K562 (cell line): ENCODE measurements around the gene DYNC1I1. TPM values are rescaled to one million over a fixed set of nuclear protein-coding genes. Genes with fewer than 3 reads are reported as not detected.

Source experiments
- ATAC-seq: fragments of 200-7000 bp; cut with Tn5 transposase; 3 replicates; pipeline ENCODE4 v1.9.1; 2020; ENCODE audit warnings: moderate library complexity
- BruUV-seq: library from RNA; stranded (reverse); fragments of 400-500 nt; replicated peaks from 2 replicates; lab custom pipeline; 2021; lab: Mats Ljungman, UMichigan
- CTCF ChIA-PET: fragments of 300-600 bp; formaldehyde crosslinking; extraction: SDS; loops from one replicate; lab custom pipeline; 2021; ENCODE audit warnings: low intra/inter-chr PET ratio; lab: Yijun Ruan, JAX
- POLR2A ChIA-PET: fragments of 300-600, 350-650 bp; sonication (Branson Sonifier 250); formaldehyde crosslinking; extraction: SDS; loops from one replicate; lab custom pipeline; 2021; ENCODE audit warnings: antibody characterized with exemption, inconsistent platforms; lab: Yijun Ruan, JAX
- DNase-seq, 4 experiments: peaks; one replicate each; pipeline versions ENCODE4 v3.0.0 to v3.0.0-alpha.2; 2011 to 2018; ENCODE audit warnings: low spot score in 3 of 4, mixed read lengths in 3 of 4; ENCODE audit errors: extremely low read depth in 1 of 4
- FAIRE-seq: peaks from 2 replicates; lab custom pipeline; 2011; peaks lifted over from hg19 to GRCh38; lab: Jason Lieb, UNC
- H2AFZ ChIP-seq: 2 replicates; pipeline ENCODE4 v1.6.0; 2011; ENCODE audit warnings: low read depth, low read length, control low read depth, inconsistent platforms
- H3K27ac ChIP-seq: fragments of 200-600 bp; 3 replicates; pipeline ENCODE4 v1.8.0; 2011; ENCODE audit warnings: low read depth, mild to moderate bottlenecking, control low read depth, inconsistent platforms, low read length, moderate library complexity, mixed read lengths; ENCODE audit errors: extremely low read depth
- H3K27me3 ChIP-seq, 2 experiments: fragments of 300-600 bp in 1 of 2; 2 replicates in 1 of 2; 3 replicates in 1 of 2; pipeline versions ENCODE4 v1.6.0 to v1.8.0; 2011; ENCODE audit warnings: inconsistent platforms in 2 of 2, low read length in 2 of 2, mild to moderate bottlenecking in 1 of 2, mixed read lengths in 1 of 2, moderate library complexity in 1 of 2; ENCODE audit not compliant: control insufficient read depth in 2 of 2, insufficient read depth in 2 of 2
- H3K36me3 ChIP-seq: fragments of 300-600 bp; 3 replicates; pipeline ENCODE4 v1.8.0; 2011; ENCODE audit warnings: mild to moderate bottlenecking, low read length, inconsistent platforms; ENCODE audit not compliant: control insufficient read depth, insufficient read depth
- H3K4me1 ChIP-seq, 2 experiments: fragments of 200-600 bp in 1 of 2; replicated peaks in 1 of 2; 2 replicates in 1 of 2; 3 replicates in 1 of 2; pipeline versions ENCODE4 v1.5.1 to v1.8.0; 2011; ENCODE audit warnings: inconsistent platforms in 2 of 2, low read length in 2 of 2, mild to moderate bottlenecking in 1 of 2, mixed read lengths in 1 of 2, moderate library complexity in 1 of 2; ENCODE audit not compliant: control insufficient read depth in 2 of 2, insufficient read depth in 2 of 2
- H3K4me2 ChIP-seq: 2 replicates; pipeline ENCODE4 v1.6.1; 2011; ENCODE audit warnings: low read length, control low read depth, inconsistent platforms, mixed read lengths; ENCODE audit not compliant: insufficient read depth
- H3K4me3 ChIP-seq: fragments of 200-600 bp; sonication (generic), shearing (Covaris generic); 2 replicates; pipeline ENCODE4 v1.5.1; 2016; ENCODE audit warnings: control low read depth, inconsistent platforms
- H3K79me2 ChIP-seq: fragments of 200-600 bp; 3 replicates; pipeline ENCODE4 v1.8.0; 2011; ENCODE audit warnings: low read length, inconsistent platforms; ENCODE audit not compliant: control insufficient read depth, insufficient read depth
- H3K9ac ChIP-seq, 2 experiments: 2 replicates each; pipeline versions ENCODE4 v1.6.0 to v1.6.1; 2011; ENCODE audit warnings: low read depth in 2 of 2, low read length in 2 of 2, control low read depth in 1 of 2, inconsistent platforms in 1 of 2, mild to moderate bottlenecking in 1 of 2, mixed read lengths in 1 of 2; ENCODE audit not compliant: insufficient read depth in 1 of 2
- H3K9me1 ChIP-seq: one replicate; pipeline ENCODE4 v1.6.0; 2011; ENCODE audit warnings: inconsistent platforms, mild to moderate bottlenecking, low read length, moderate library complexity; ENCODE audit not compliant: control insufficient read depth, insufficient read depth
- H3K9me3 ChIP-seq: replicated peaks from 2 replicates; pipeline ENCODE4 v1.5.1; 2011; ENCODE audit warnings: low read depth, low read length, inconsistent platforms; ENCODE audit not compliant: control insufficient read depth, insufficient read depth
- H4K20me1 ChIP-seq: replicated peaks from 2 replicates; pipeline ENCODE4 v1.6.1; 2011; ENCODE audit warnings: low read length, inconsistent platforms, mixed read lengths; ENCODE audit not compliant: control insufficient read depth, insufficient read depth
- DDX20 ChIP-seq: fragments of 450-650 bp; IDR thresholded peaks from 2 replicates; pipeline ENCODE4 v1.6.1; 2016; ENCODE audit warnings: missing genetic modification characterization, low read depth, mild to moderate bottlenecking, missing compliant biosample characterization, moderate library complexity
- EP400 ChIP-seq: fragments of 450-650 bp; IDR thresholded peaks from 2 replicates; pipeline ENCODE4 v1.6.1; 2017; ENCODE audit warnings: antibody characterized with exemption, mild to moderate bottlenecking, moderate library complexity
- FOXM1 ChIP-seq, 2 experiments: fragments of 450-650 bp in 1 of 2; sonication (generic) in 1 of 2; formaldehyde crosslinking in 1 of 2; IDR thresholded peaks; 2 replicates each; pipeline versions ENCODE4 v1.6.1 to v1.9.0; 2017 to 2022; ENCODE audit warnings: low read depth in 2 of 2, mild to moderate bottlenecking in 2 of 2, missing genetic modification reagents in 1 of 2, moderate library complexity in 1 of 2
- IFI16 ChIP-seq: fragments of 250-450 bp; sonication (Bioruptor Pico); IDR thresholded peaks from 2 replicates; pipeline ENCODE4 v2.1.2; 2022; ENCODE audit warnings: mild to moderate bottlenecking, inconsistent platforms
- KDM5B ChIP-seq: fragments of 200-600 bp; sonication (generic); IDR thresholded peaks from 2 replicates; pipeline ENCODE4 v1.6.1; 2012; ENCODE audit warnings: low read depth, mild to moderate bottlenecking, moderate library complexity, low read length, control low read depth, inconsistent platforms; ENCODE audit not compliant: insufficient replicate concordance
- PATZ1 ChIP-seq: fragments of 250-450 bp; sonication (Bioruptor Pico); IDR thresholded peaks from 2 replicates; pipeline ENCODE4 v1.5.0; 2020; ENCODE audit warnings: mild to moderate bottlenecking, borderline replicate concordance
- TFAM ChIP-seq: fragments of 250-450 bp; sonication (Bioruptor Pico); conservative IDR thresholded peaks from 2 replicates; pipeline ENCODE4 v1.5.0; 2021; ENCODE audit warnings: mild to moderate bottlenecking, moderate library complexity
- TFE3 ChIP-seq: fragments of 450-650 bp; formaldehyde crosslinking; IDR thresholded peaks from 2 replicates; pipeline ENCODE4 v1.4.0; 2020; ENCODE audit warnings: mild to moderate bottlenecking, mixed read lengths
- ZNF696 ChIP-seq: fragments of 250-450 bp; sonication (Bioruptor Pico); conservative IDR thresholded peaks from 2 replicates; pipeline ENCODE4 v1.4.0; 2020; ENCODE audit warnings: mild to moderate bottlenecking, moderate library complexity
- ZSCAN29 ChIP-seq: fragments of 450-650 bp; IDR thresholded peaks from 2 replicates; pipeline ENCODE4 v1.6.1; 2017
- WGBS: fragments of 100-300 bp; shearing (Covaris generic); methylation state at CpG from one replicate; pipeline ENCODE4 v1.1.6; 2016; ENCODE audit warnings: low coverage, mixed read lengths; ENCODE audit not compliant: insufficient coverage; ENCODE audit errors: missing lambda C conversion rate; 5-methylcytosine and 5-hydroxymethylcytosine counted together
- in situ Hi-C: fragments of 300-500 bp; cut with MboI; formaldehyde crosslinking; loops from 4 replicates; pipeline ENCODE4 v1.15.0; 2018; ENCODE audit warnings: inconsistent platforms, mixed read lengths
- intact Hi-C: fragments of 100-400 bp; cut with micrococcal nuclease; formaldehyde crosslinking; loops from 2 replicates; pipeline ENCODE4 v1.14.2; 2022
- polyA plus RNA-seq, 8 experiments: library from polyadenylated mRNA; depleted of rRNA in 4 of 8; stranded (reverse) in 5 of 8; unstranded in 3 of 8; fragments of >200 nt; fragmentation: Nextera tagmentation in 2 of 8; fragmentation: Illumina TruSeq in 1 of 8; extraction: Ambion mirVana in 2 of 8; extraction: Trizol in 1 of 8; gene quantifications; 2 replicates each; pipeline versions ENCODE4 v1.2.1 to v1.2.3, GENCODE V29; 2011 to 2014; ENCODE audit warnings: inconsistent platforms in 1 of 8, missing spikeins in 1 of 8
- total RNA-seq, 7 experiments: library from RNA; depleted of rRNA in 6 of 7; stranded (reverse); fragments of >200 nt in 6 of 7; fragmentation: Illumina TruSeq in 2 of 7; extraction: Trizol in 2 of 7; gene quantifications; 2 replicates each; pipeline versions ENCODE4 v1.2.1 to v1.2.3, GENCODE V29; 2011 to 2021; ENCODE audit warnings: low replicate concordance in 1 of 7

DYNC1I1 gene
- total and polyA plus RNA-seq, 9 of the 15 experiments (the other 6 are each of a cell fraction or from before 2014, with no cell fraction given) = 0.22 to 1.5 (median 0.44) TPM

- TF ChIP-seq KDM5B = no peak
- no peak for TF ChIP-seq DDX20 (tag)
- no peak for TF ChIP-seq PATZ1 (CRISPR knock-in tag)
- no peak for TF ChIP-seq ZSCAN29
- TF ChIP-seq ZNF696 (CRISPR knock-in tag) = no peak
- no peak for TF ChIP-seq FOXM1 (IDR thresholded peaks at IDR 0.05; ENCODE audit: low read depth)
- no peak for TF ChIP-seq FOXM1 (CRISPR knock-in tag; IDR thresholded peaks at IDR 0.05; ENCODE audit: low read depth)
- no peak for TF ChIP-seq IFI16 (CRISPR knock-in tag)
Measured at GRCh38 chr7:96088579-96088978, 316.2 kb downstream of the DYNC1I1 start (continued).

- no peak for FAIRE-seq
- Histone ChIP-seq H3K79me2 (no peaks in the 10 kb centered on the region), H3K9me3 (no peaks in the 10 kb centered on the region), H2AFZ (no peak overlapping the region), H3K9me1 (no peaks in the 10 kb centered on the region), H3K4me3 (no peak overlapping the region), H3K36me3 (no peaks in the 10 kb centered on the region), H3K27ac (no peak overlapping the region), H4K20me1 (no peaks in the 10 kb centered on the region), H3K4me1 (no peaks in the 10 kb centered on the region), H3K9ac (no peak overlapping the region), H3K27me3 (peaks cover 2 to 3% of the 10 kb centered on the region in 2 experiments; a peak in 2 of 5 replicates), H3K4me2 (no peak overlapping the region)
- in situ Hi-C loops = no loop called here
- WGBS = 0% methylated on average over 3 of the region's 3 CpGs
- POLR2A ChIA-PET = no interaction called here
- no peak for ATAC-seq
- BruUV-seq = no TSS peak
- CTCF ChIA-PET = no interaction called here
- intact Hi-C loops = no loop called here
- no peak for DNase-seq
- TF ChIP-seq TFE3 (CRISPR knock-in tag) (no peak), EP400 (no peak), TFAM (CRISPR knock-in tag) (no peak)
Measured at GRCh38 chr7:96089511-96089910, 317.2 kb downstream of the DYNC1I1 start.
